T1000 (cell line): ENCODE measurements around the gene SLC25A47.

Experiments used
- DNase-seq: peaks from one replicate; lab custom pipeline; 2025; ENCODE audit warnings: mixed read lengths; lab: John Stamatoyannopoulos, UW

The SLC25A47 gene

GRCh38 chr14:100346306-100347091, 23.4 kb downstream of the SLC25A47 start:
- no peak for DNase-seq

DNA sequence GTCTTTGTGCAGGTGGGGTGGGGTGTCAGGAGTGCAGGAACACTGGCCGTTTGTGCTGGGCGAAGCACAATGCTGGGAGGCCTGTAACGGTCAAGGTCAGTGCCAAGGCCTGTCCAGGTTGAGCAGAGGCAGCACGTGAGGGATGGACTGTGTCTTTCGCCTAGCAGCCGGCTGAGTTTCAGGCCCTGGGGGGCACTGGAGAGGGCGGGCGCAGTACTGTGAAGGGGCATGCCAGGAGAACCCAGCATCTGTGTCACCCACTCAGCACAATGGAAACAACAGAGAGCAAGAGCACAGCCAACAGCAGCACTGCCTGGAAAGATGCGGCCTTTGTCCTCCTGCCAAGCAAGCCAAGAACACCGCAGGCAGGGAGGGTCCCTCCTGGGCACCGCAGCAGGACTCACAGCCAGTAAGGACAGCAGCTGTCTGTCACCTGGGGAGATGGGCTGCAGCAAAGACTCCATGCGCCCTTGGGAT, 25.2 kb downstream of the SLC25A47 start:
- DNase-seq, result no peak

DNA sequence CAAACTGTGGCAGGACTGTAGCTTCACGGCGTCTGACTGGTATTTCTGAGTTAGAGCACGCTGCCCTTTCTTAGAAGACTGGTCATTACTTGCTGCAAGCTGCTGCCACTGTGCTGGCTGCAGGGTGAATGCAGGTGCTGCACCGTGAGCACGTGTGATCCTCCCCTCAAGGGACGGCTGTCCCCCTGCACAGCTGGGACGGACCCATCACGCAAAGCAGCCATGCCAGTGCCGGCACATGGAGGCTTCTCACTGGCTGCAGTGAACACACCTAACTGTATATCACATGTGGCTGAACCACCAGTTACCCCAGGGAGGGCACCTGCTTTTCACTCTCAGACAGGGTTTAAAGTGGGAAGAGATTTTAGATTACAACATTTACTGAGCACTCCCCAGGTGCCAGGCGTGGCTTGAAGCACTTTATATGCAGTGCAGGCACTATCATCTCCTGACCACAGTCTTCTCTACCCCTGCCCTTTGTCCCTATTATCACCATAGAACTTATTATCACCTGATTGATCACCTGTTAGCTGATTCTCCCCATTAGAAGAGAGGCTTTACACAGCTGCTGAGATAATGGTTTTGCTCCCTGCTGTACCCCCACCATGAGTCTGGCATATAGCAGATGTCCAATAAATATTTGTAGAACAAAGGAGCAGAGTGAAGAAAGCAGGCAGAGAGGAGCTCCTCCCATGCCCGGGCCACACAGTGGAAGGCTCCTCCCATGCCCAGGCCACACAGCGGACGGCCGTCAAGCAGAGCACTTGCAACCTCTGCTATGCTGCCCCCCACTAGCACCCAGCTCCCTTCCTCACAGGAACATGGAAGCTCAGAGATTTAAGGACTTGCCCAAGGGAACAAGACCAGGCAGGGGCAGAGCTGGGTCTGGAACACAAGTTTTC, 25.9 kb downstream of the SLC25A47 start:
- no peak for DNase-seq

DNA sequence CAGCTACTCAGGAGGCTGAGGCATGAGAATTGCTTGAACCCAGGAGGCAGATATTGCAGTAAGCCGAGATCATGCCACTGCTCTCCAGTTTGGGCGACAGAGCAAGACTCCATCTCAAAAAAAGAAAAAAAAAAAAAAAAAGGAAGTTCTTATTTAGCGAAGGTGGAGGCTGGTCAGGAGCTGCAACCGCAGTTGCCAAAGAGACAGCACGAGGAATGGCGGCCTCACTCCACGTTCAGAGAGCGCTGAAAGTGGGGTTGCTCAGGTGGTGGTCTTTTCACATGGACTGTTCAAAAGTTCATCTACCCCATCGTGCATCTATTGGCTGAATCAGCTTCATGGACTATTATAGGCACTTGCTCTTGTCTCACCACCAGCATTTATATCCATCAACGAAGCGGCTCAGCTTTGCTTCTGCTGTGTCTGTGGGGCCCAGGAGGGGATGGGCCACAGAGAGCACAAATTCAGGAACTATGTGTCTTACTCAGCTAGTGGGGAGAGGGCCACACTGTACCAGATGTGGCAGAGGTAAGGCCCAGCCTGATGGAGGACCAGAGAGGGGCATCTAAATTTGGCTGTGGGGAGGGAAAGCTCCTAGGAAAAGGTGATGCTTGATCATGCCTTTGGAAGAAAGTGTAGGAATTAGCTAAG, 27.3 kb downstream of the SLC25A47 start:
- no peak for DNase-seq

DNA sequence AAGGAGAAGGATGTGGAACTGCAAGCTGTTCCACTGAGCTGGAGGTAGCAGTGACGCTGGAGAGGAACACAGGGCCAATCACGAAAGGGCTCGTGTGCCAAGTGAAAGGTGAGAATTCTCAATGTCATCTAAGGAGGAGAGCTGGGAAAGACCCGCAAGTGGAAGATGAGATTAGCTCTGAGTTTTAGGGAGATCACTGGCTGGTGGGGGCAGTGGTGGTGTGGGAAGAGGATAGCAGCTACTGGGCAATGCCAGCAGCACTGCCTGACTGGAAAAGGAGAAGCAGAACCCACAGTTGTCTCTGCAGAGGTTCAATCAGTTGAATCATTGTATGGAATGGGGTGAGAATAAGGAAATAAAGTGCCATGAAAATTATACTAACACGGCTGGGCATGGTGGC, 27.8 kb downstream of the SLC25A47 start:
- DNase-seq, result no peak

- DNase-seq, result no peak
Measured at GRCh38 chr14:100358396-100358795, 35.3 kb downstream of the SLC25A47 start.

DNA sequence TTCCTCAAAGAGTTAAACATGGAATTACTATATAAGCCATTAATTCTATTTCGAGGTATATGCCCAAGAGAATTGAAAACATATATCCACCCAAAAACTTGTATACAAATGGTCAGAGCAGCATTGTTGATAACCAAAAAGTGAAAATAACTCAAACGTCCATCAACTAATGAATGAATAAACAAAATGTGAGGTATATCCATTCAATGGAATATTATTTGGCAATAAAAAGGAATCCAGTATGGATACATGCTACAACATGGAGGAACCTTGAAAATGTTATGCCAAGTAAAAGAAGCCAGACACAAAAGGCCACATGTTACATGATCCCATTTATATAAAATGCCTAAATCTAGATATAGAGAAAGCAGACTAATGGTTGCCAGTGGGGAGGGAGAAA, 36.0 kb downstream of the SLC25A47 start:
- DNase-seq, result no peak

GRCh38 chr14:100359881-100360280, 36.7 kb downstream of the SLC25A47 start:
- no peak for DNase-seq

DNA sequence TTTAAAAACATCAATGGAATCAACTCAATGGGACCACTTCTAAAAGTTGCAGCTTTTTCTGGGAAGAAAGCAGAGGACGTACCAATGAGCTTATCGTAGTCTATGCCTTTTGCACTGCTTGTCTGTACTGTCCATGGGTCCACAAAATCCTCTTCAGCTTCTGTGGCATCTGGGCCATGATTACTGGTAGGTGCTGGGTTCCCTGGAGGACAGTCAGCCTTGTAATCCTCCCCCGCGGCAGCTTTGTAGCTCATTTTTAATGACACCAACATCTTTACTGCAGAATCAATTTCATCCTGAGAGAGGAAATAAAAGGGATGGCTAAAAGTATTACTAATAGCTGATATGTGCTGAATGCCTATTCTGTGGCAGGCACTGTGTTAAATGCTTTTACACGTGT, 38.5 kb downstream of the SLC25A47 start:
- no peak for DNase-seq

- no peak for DNase-seq
Measured at GRCh38 chr14:100362311-100362927, 39.3 kb downstream of the SLC25A47 start.

GRCh38 chr14:100363053-100363452, 39.9 kb downstream of the SLC25A47 start:
- DNase-seq, result no peak

DNA sequence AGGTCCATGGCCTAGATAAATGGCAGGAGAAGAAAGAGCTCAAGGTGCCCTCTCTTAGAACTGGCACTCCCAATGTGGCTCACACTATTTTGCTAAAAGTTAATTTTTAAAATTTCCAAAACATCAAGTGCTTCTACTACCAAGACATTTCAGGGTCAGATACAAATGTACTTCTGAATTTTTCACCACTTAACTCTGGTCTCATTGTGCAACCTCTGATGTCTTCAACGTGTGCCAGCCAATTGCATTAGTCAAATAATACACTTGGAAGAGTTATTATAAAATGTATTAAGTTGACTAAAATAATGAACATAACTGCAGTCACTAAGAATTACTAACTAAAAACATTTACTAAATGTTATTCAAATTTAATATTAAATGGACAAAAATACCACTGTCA, 41.3 kb downstream of the SLC25A47 start:
- DNase-seq, result no peak

DNA sequence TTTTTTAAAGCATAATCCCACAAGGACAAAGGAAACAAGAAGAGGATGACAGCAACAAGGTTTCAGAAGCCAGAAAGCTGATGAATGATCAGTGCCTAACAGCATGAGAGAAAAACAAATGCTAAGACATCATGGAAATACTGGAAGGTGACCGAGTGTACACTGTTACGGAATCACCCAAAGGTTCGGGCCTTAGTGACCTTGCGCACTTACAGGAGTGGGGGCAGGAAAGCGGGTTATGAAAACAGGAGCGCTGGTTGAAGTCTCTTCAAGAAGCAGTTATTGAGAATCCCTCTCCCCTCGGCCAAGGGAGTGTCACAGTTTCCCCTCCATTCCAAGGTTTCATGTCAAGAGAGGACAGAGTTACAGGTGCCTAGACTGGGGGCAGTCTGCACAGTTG, 42.6 kb downstream of the SLC25A47 start:
- DNase-seq, result no peak

DNA sequence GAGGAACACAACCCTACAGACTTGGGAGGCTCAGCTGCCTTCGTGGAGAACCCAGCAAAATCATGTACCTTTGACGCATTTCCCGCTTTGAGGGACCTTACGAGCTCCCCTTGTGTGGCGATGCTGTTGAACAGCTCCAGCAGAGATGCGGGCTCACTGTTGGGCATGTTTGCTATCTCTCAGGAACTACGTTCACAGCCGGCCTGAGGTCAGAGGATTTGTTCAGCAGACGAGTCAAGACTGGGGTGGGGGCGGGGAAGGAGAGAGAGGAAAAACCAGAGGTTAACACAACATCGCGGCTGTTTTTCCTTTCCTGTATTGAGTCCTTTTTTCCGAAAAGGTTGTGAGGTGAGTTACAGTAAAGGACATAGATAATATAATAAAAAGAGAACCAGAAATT, 45.9 kb downstream of the SLC25A47 start:
- DNase-seq, result no peak

DNA sequence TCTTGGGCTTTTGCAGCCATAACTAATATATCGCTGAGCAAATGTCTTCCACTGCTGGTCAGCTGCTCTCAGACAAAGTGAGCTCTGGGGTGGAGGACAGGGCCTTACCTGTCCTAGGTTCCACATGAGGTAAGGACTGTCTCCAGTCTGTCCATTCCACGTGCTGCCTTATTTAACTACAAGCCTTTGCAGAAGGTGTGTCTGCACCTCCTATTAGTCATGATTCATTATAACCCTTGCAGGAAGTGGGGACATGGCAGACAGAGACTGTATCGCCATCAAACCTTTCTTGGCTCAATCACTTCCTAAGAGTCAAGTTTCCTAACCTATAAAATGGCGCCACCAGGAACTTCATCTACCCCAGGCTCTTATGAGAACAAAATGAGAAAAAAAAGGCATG, 46.9 kb downstream of the SLC25A47 start:
- no peak for DNase-seq

- DNase-seq, result no peak
Measured at GRCh38 chr14:100371773-100372172, 48.6 kb downstream of the SLC25A47 start.

- no peak for DNase-seq
Measured at GRCh38 chr14:100372357-100373048, 49.4 kb downstream of the SLC25A47 start.

DNA sequence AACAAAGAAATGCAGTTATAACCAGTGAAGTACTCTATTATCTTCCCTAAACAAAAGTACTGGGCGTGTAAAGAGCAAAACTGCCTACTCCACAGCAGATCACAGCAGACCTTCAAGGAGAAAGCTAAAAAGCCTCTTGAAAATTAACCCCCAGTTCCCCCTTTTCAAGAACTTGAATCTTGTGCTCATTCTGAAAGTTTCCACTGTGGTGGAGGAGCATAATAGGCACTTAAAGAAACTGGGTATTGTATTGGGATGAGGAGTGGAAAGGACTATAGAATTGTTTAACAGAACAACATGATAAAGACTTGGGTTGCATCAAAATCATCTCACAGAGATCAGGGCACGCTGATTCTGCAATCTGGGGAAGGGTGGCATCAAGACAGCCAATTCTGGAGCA, 51.1 kb downstream of the SLC25A47 start:
- DNase-seq, result no peak

GRCh38 chr14:100374876-100375265, 51.7 kb downstream of the SLC25A47 start:
- no peak for DNase-seq

DNA sequence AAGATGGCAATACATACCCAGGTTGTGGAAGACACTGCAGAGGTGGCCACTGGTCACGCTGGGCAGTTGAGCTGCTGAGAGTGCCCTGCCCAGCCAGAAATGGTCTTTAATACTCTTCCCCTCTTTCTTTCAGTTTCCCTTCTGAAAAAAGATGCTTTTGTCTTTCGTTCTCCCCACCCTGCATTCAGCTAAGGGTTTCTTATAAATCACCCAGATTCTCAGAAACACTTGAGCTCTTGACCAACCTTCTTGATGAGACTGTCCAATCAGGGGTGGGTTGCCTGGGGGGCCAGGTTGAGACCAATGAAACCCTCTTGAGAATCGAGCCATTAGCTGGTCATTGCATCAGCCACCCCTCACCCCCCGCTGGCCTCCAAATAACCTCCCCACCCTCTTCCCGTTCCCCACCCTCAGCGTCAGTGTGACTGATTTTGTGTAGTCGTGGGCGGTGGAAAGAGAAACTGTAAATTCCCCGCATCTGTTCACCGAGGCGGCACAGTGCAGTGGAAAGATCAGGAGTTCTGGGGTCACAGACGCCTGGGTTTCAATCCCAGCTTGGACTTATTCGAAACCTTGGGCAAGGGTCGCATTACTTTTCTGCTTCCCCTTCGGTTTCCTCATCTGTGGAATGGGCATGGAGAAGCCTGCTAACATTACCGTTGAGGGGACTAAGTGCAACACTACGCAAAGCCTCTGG, 52.3 kb downstream of the SLC25A47 start:
- peak; percentile 23 for DNase-seq
